Panc1 (cell line): ENCODE data around the gene CCDC169.

Source experiments
- POLR2AphosphoS5 ChIP-seq: IDR thresholded peaks from 2 replicates; pipeline ENCODE4 v1.6.1; 2012; ENCODE audit warnings: mild to moderate bottlenecking, low read depth, low read length, moderate library complexity
- SIN3A ChIP-seq: IDR thresholded peaks from 2 replicates; pipeline ENCODE4 v1.6.1; 2012; ENCODE audit warnings: low read depth, mild to moderate bottlenecking, low read length, moderate library complexity, borderline replicate concordance; ENCODE audit not compliant: insufficient read depth
- TF ChIP-seq, protein P1 (sequence below): fragments of 450-650 bp; IDR thresholded peaks from 2 replicates; pipeline ENCODE4 v1.5.1; 2017; ENCODE audit warnings: mild to moderate bottlenecking

DNA sequence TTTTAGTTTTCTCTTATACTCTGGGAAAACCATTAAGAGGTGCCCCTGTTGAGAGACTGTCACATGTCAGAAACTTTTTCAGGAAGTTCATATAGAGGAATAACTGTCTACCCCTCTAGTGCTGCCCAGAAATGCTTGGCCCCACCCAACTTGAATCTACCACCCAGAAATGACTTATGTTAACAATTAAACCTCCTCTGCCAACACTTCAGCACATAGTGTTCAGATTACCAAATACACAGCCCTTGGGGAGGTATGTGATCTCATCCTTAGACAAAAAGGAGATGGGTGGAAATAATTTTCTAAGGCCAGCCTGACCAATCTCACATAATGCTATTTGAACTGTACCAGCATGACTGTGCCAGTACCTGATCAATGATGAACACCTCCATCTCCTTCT is 35.6 kb downstream of the CCDC169 start:
- TF ChIP-seq POLR2AphosphoS5 = no peak
- no peak for TF ChIP-seq SIN3A
- TF ChIP-seq, protein P1, sequence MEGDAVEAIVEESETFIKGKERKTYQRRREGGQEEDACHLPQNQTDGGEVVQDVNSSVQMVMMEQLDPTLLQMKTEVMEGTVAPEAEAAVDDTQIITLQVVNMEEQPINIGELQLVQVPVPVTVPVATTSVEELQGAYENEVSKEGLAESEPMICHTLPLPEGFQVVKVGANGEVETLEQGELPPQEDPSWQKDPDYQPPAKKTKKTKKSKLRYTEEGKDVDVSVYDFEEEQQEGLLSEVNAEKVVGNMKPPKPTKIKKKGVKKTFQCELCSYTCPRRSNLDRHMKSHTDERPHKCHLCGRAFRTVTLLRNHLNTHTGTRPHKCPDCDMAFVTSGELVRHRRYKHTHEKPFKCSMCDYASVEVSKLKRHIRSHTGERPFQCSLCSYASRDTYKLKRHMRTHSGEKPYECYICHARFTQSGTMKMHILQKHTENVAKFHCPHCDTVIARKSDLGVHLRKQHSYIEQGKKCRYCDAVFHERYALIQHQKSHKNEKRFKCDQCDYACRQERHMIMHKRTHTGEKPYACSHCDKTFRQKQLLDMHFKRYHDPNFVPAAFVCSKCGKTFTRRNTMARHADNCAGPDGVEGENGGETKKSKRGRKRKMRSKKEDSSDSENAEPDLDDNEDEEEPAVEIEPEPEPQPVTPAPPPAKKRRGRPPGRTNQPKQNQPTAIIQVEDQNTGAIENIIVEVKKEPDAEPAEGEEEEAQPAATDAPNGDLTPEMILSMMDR = no peak
